IMR-90 (cell line): ENCODE results near the gene PAXX. TPM values are rescaled to one million over a fixed set of nuclear protein-coding genes. Genes with fewer than 3 reads are reported as not detected.

Experiments used
- ATAC-seq: fragments of 200-7000 bp; cut with Tn5 transposase; 2 replicates; pipeline ENCODE4 v1.9.1; 2020; ENCODE audit warnings: low read depth, mild to moderate bottlenecking, moderate library complexity
- BruUV-seq: library from RNA; stranded (reverse); fragments of 400-500 nt; replicated peaks from 2 replicates; lab custom pipeline; 2021; lab: Mats Ljungman, UMichigan
- CTCF ChIA-PET: fragments of 300-600 bp; formaldehyde crosslinking; extraction: SDS; loops from one replicate; lab custom pipeline; 2021; ENCODE audit warnings: antibody characterized with exemption; lab: Yijun Ruan, JAX
- POLR2A ChIA-PET: fragments of 300-600 bp; sonication (Branson Sonifier 250); formaldehyde crosslinking; loops from one replicate; lab custom pipeline; 2022; ENCODE audit warnings: antibody characterized with exemption; ENCODE audit not compliant: unreplicated experiment; lab: Charles Lee
- DNase-seq: peaks from one replicate; pipeline ENCODE4 v3.0.0; 2013
- H2AFZ ChIP-seq: replicated peaks from 2 replicates; pipeline ENCODE3; 2013; ENCODE audit warnings: low read length, mild to moderate bottlenecking; ENCODE audit not compliant: poor library complexity
- H2AK5ac ChIP-seq: 2 replicates; pipeline ENCODE4 v1.6.1; 2013; ENCODE audit warnings: low read depth, low read length, inconsistent platforms
- H2AK9ac ChIP-seq: replicated peaks from 2 replicates; pipeline ENCODE3; 2013; ENCODE audit warnings: mild to moderate bottlenecking, low read depth, low read length, moderate library complexity; ENCODE audit not compliant: poor library complexity
- H2BK120ac ChIP-seq: 2 replicates; pipeline ENCODE4 v1.6.1; 2013; ENCODE audit warnings: low read depth, low read length, inconsistent platforms
- H2BK15ac ChIP-seq: 3 replicates; pipeline ENCODE4 v1.6.1; 2013; ENCODE audit warnings: low read depth, low read length, inconsistent platforms
- H2BK20ac ChIP-seq: 2 replicates; pipeline ENCODE4 v1.6.1; 2013; ENCODE audit warnings: low read depth, mild to moderate bottlenecking, inconsistent platforms, low read length, moderate library complexity
- H2BK5ac ChIP-seq: 2 replicates; pipeline ENCODE4 v1.6.1; 2013; ENCODE audit warnings: mild to moderate bottlenecking, low read depth, low read length, inconsistent platforms; ENCODE audit not compliant: poor library complexity, severe bottlenecking
- H3K14ac ChIP-seq: replicated peaks from 2 replicates; pipeline ENCODE4 v1.6.1; 2013; ENCODE audit warnings: low read depth, low read length, inconsistent platforms
- H3K18ac ChIP-seq: 2 replicates; pipeline ENCODE4 v1.6.1; 2013; ENCODE audit warnings: low read depth, low read length, control low read depth
- H3K23ac ChIP-seq: 2 replicates; pipeline ENCODE4 v1.6.1; 2013; ENCODE audit warnings: low read depth, low read length, inconsistent platforms
- H3K27ac ChIP-seq: 2 replicates; pipeline ENCODE4 v1.5.1; 2013; ENCODE audit warnings: mild to moderate bottlenecking, control low read depth, low read length; ENCODE audit not compliant: insufficient read depth
- H3K27me3 ChIP-seq: 2 replicates; pipeline ENCODE4 v1.6.1; 2013; ENCODE audit warnings: low read length; ENCODE audit not compliant: control insufficient read depth, insufficient read depth
- H3K36me3 ChIP-seq: 2 replicates; pipeline ENCODE4 v1.6.1; 2013; ENCODE audit warnings: low read length, mixed read lengths; ENCODE audit not compliant: control insufficient read depth, insufficient read depth
- H3K4ac ChIP-seq: 2 replicates; pipeline ENCODE4 v1.6.1; 2013; ENCODE audit warnings: low read depth, low read length, inconsistent platforms
- H3K4me1 ChIP-seq: 2 replicates; pipeline ENCODE4 v1.6.1; 2013; ENCODE audit warnings: low read length, mixed read lengths; ENCODE audit not compliant: control insufficient read depth, insufficient read depth
- H3K4me2 ChIP-seq: 2 replicates; pipeline ENCODE4 v1.6.1; 2013; ENCODE audit warnings: low read depth, mild to moderate bottlenecking, control low read depth, low read length, moderate library complexity
- H3K4me3 ChIP-seq: 2 replicates; pipeline ENCODE4 v1.5.1; 2013; ENCODE audit warnings: low read depth, mild to moderate bottlenecking, control low read depth, low read length, moderate library complexity; ENCODE audit not compliant: insufficient read depth
- H3K56ac ChIP-seq: 2 replicates; pipeline ENCODE4 v1.6.1; 2013; ENCODE audit warnings: low read length, inconsistent platforms; ENCODE audit not compliant: insufficient read depth; ENCODE audit errors: extremely low read depth
- H3K79me1 ChIP-seq, 2 experiments: 2 replicates each; pipeline ENCODE4 v1.6.1; 2013; ENCODE audit warnings: low read length in 2 of 2, inconsistent platforms in 1 of 2, low read depth in 1 of 2
- H3K9ac ChIP-seq: 2 replicates; pipeline ENCODE4 v1.6.1; 2013; ENCODE audit warnings: low read depth, low read length, control low read depth
- H3K9me1 ChIP-seq: 2 replicates; pipeline ENCODE4 v1.6.1; 2013; ENCODE audit warnings: low read length, inconsistent platforms; ENCODE audit not compliant: insufficient read depth
- H3K9me3 ChIP-seq: 2 replicates; pipeline ENCODE4 v1.6.1; 2013; ENCODE audit warnings: low read length; ENCODE audit not compliant: control insufficient read depth, insufficient read depth
- H4K20me1 ChIP-seq: 2 replicates; pipeline ENCODE4 v1.6.1; 2013; ENCODE audit warnings: low read length, inconsistent platforms; ENCODE audit not compliant: insufficient read depth
- H4K5ac ChIP-seq: 2 replicates; pipeline ENCODE4 v1.6.1; 2013; ENCODE audit warnings: mild to moderate bottlenecking, low read depth, low read length, control low read depth
- H4K8ac ChIP-seq, 2 experiments: 2 replicates each; pipeline ENCODE4 v1.6.1; 2013; ENCODE audit warnings: low read depth in 2 of 2, low read length in 2 of 2, control low read depth in 1 of 2, inconsistent platforms in 1 of 2
- H4K91ac ChIP-seq: 2 replicates; pipeline ENCODE4 v1.6.1; 2013; ENCODE audit warnings: low read depth, low read length, inconsistent platforms; ENCODE audit not compliant: insufficient read depth
- MXI1 ChIP-seq: IDR thresholded peaks from 2 replicates; pipeline ENCODE4 v1.6.1; 2012; ENCODE audit warnings: low read depth, mild to moderate bottlenecking, low read length, moderate library complexity, borderline replicate concordance
- WGBS, 2 experiments: methylation state at CpG; one replicate each; pipeline versions ENCODE4 v1.1.5 to v1.1.7; 2013; ENCODE audit warnings: missing lambda C conversion rate in 2 of 2; ENCODE audit not compliant: insufficient read length in 1 of 2; ENCODE audit errors: extremely low coverage in 2 of 2; 5-methylcytosine and 5-hydroxymethylcytosine counted together
- dilution Hi-C: fragments of 300-500 bp; cut with HindIII; formaldehyde crosslinking; loops from one replicate; pipeline ENCODE4 v1.14.3; 2018; ENCODE audit warnings: low sequenced_read_pairs; ENCODE audit not compliant: unreplicated experiment
- in situ Hi-C: fragments of 300-500 bp; cut with MboI; formaldehyde crosslinking; loops from 3 replicates; pipeline ENCODE4 v1.14.3; 2019; ENCODE audit warnings: low sequenced_read_pairs, inconsistent platforms, mixed read lengths
- intact Hi-C: fragments of 100-400 bp; cut with micrococcal nuclease; formaldehyde crosslinking; loops from 2 replicates; pipeline ENCODE4 v1.10.0; 2022
- polyA plus RNA-seq, 3 experiments: library from polyadenylated mRNA; depleted of rRNA; stranded (reverse); fragments of >200 nt; gene quantifications; 2 replicates each; pipeline ENCODE4 v1.2.3, GENCODE V29; 2012; ENCODE audit warnings: low replicate concordance in 1 of 3
- total RNA-seq: library from RNA; depleted of rRNA; stranded (reverse); fragments of >200 nt; gene quantifications from 2 replicates; pipeline ENCODE4 v1.2.3, GENCODE V29; 2012

Gene PAXX
- total and polyA plus RNA-seq, 2 of the 4 experiments (the other 2 are of a cell fraction) = 5.7 to 24.6 TPM

DNA sequence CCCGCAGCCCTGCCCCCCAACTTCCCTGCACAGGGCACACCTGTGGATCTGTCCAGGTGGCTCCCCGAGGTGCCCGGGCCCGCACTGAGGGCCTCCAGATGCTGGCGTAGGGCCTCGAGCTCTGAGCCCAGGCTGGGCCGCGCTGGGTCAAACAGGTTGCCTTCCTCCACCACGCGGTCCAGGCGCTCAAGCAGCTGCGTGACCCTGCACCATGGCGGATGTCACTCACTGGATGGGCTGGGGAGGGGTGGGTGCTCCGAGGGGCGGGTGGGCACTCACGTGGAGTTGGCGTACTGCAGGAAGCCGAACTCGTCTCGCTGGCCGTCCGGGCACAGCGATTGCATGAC lies 30.4 kb downstream of the PAXX start:
- no peak overlapping the region for H3K56ac ChIP-seq
- no peak overlapping the region for H2AFZ ChIP-seq
- peaks cover 0 to 7% of the 10 kb centered on the region in 2 experiments; a peak in 2 of 4 replicates for H3K79me1 ChIP-seq
- no peak for ATAC-seq
- no peak overlapping the region for H2BK20ac ChIP-seq
- no peak for DNase-seq
- dilution Hi-C loops = no loop called here
- H3K9me1 ChIP-seq = peaks cover 4% of the 10 kb centered on the region; the same call in 1 of the 2 replicates
- no peak overlapping the region for H3K4me3 ChIP-seq
- no peak overlapping the region for H3K9ac ChIP-seq
- H3K18ac ChIP-seq = no peak overlapping the region
- no peak overlapping the region for H3K27ac ChIP-seq
- no peak overlapping the region for H3K23ac ChIP-seq
- H3K4me1 ChIP-seq = peaks cover 5% of the 10 kb centered on the region
- ChIA-PET POLR2A (no interaction called here), CTCF (no interaction called here)
- BruUV-seq = no TSS peak
- intact Hi-C loops = no loop called here
- no peaks in the 10 kb centered on the region for H3K9me3 ChIP-seq
- no peak overlapping the region for H2AK5ac ChIP-seq
- no peak overlapping the region for H3K14ac ChIP-seq
- H4K8ac ChIP-seq = no peak overlapping the region
- 88% methylated on average over 11 of the region's 23 CpGs; no CpG with 5 or more reads in 1 of the 2 experiments for WGBS, 2 experiments
- H3K4me2 ChIP-seq = no peak overlapping the region
- TF ChIP-seq MXI1 = no peak
- no peak overlapping the region for H2AK9ac ChIP-seq
- no peak overlapping the region for H2BK5ac ChIP-seq
- H3K36me3 ChIP-seq = peaks cover 7% of the 10 kb centered on the region; the same call in 1 of the 2 replicates
- no peak overlapping the region for H4K91ac ChIP-seq
- no peak overlapping the region for H2BK15ac ChIP-seq
- in situ Hi-C loops = no loop called here
- H3K27me3 ChIP-seq = no peaks in the 10 kb centered on the region
- no peak overlapping the region for H2BK120ac ChIP-seq
- H4K5ac ChIP-seq = no peak overlapping the region
- no peaks in the 10 kb centered on the region; the same call in 1 of the 2 replicates for H4K20me1 ChIP-seq
- no peak overlapping the region for H3K4ac ChIP-seq
